Fibroblast of skin of left biceps (primary cell): ENCODE results near the gene GPANK1.

ENCODE experiments used
- DNase-seq, 2 experiments: peaks; one replicate each; pipeline ENCODE4 v3.0.0-alpha.2; 2013; ENCODE audit warnings: low read depth in 2 of 2

The GPANK1 gene

DNA sequence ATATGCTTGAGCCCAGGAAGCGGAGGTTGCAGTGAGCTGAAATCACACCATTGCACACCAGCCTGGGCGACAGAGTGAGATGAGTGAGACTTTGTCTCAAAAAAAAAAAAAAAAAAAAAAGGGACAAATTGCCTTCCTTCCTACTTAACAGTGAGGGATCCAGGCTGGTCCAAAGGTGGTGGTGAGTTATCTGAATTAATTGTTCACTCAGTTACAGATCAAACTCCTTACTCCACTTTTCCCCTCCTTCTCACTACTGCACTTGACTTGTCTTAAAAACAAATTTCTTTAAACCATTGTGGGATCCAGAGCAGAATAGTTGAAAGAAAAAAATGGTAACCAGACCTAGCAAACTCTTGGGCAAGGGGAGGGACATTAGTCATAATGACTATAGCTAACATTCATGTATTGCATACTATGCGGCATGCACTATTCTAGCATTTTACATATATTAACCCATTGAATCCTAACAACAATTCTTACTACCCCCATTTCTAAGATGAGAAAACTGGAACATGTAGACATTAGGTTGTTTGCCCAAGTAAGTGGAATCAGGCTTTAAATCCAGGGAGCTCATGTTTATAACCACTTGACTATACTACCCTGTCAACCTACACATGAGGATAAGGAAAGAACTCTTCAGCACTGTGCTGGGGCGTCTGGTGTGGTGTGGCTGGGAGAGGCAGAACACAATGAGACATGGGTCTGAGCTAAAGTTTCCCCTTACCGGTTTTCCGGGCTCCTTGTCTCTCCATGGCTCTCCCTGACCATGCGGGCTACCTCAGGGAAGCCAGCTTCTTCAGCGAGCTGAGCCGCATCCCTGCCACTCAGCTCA, 1.5 kb downstream of the GPANK1 start:
- no peak for DNase-seq

DNA sequence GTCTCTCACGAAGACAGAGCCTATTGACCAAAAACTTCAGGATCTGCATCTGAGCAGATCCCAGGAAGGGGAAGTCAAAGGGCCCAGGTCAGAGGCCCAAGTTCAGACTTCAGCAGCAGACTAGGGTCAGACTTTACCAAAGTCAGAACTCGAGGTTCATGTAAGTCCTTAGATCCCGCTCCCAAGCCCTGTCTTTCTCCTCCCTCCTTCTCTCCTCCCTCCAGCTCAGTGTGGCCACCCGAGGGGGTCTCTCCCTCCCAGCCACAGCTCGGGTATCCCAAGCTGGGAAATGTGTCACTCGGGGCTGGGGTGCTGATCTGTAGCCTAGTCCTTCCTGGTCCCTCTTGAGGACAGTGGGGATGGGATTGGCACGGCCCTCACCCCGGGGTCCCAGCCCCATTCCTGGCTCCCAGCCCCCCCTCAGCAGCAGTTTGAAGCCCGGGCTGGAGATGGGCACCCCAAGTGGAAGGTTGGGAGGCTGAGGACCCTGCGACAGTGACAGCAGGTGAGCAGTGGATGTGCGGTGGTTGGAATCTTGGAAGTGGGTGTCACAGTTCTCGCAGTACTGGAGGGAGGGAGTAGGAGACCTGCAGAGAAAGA, 2.6 kb downstream of the GPANK1 start:
- DNase-seq: no peak

DNA sequence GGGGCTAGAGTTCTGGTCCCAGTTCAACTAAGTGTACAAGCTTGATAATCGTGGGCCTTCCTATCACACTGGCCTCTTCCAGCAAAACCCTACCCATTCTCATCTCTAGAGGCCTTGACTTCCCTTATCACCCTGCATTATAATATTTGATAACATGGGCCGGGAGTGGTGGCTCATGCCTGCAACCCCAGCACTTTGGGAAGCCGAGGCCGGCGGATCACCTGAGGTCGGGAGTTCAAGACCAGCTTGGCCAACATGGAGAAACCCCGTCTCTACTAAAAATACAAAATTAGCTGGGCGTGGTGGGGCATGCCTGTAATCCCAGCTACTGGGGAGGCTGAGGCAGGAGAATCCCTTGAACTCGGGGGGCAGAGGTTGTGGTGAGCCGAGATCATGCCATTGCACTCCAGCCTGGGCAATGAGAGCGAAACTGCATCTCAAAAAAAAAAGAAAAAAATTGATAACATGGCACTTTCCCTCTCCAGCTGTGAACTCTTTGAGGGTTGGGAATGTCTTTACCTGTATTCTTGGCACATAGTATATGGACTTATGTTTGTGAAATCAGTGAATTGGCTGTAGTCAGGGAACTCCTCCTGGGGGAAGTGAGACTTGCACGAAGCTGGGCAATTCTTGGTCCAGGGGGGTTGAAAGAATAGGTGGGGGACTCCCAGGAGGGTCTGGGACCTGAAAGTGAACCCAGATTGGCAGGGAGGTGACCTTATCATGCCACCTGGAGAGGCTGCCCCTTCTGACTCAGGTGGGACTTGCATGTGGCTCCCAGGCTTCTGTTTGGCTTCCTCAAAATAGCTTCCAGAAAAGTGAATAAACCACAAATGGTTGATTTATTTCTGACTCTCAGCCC, 3.3 kb downstream of the GPANK1 start:
- DNase-seq: no peak

- peak; percentile 37 to 42 for DNase-seq
Observed at GRCh38 chr6:31660381-31661261, 4.2 kb downstream of the GPANK1 start, which contains the start of gene C6orf47. TSS of gene C6orf47 (minus strand) at chr6:31660778. CDS start at chr6:31659947, 831 bp downstream.

- DNase-seq: no peak
Observed at GRCh38 chr6:31659649-31660380, 5.0 kb downstream of the GPANK1 start.

- no peak for DNase-seq
Observed at GRCh38 chr6:31658983-31659648, 5.7 kb downstream of the GPANK1 start.

GRCh38 chr6:31658158-31658688, 6.6 kb downstream of the GPANK1 start:
- DNase-seq: no peak

GRCh38 chr6:31657406-31658157, 7.2 kb downstream of the GPANK1 start:
- no peak for DNase-seq

- DNase-seq: no peak
Observed at GRCh38 chr6:31655349-31656237, 9.2 kb downstream of the GPANK1 start, which contains the start of gene APOM. TSS of gene APOM (plus strand) at chr6:31655894. CDS start at chr6:31655967, 73 bp downstream.

DNA sequence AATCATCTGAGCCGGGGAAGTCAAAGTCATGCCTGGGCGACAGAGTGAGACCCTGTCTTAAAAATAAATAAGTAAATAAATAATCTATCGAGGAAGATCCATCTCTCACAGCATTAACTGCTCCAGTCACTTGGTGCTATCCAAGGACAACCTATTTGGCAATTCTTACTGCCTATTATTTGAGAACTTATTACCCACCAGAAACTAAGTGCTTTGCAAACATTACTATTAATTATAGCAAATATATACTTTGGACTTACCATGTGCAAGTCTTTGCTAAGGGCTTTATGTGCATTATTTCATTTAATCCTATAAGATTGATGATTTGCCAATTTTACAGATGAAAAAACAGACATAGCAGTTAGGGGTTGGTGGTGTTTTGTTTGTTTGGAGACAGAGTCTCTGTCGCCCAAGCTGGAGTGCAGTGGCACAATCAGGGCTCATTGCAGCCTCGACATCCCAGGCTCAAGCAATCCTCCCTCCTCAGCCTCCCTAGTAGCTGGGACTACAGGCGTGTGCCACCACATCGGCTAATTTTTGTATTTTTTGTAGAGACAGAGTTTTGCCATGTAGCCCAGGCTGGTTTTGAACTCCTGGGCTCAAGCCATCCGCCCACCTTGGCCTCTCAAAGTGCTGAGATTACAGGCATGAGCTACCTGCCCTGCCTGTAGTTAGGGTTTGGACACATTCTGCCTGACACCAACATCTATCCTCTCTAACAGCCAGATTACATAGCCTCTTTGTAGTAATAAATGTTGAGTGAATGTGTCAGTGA, 10.0 kb downstream of the GPANK1 start:
- DNase-seq: no peak

GRCh38 chr6:31652925-31653724, 11.7 kb downstream of the GPANK1 start:
- DNase-seq: no peak

DNA sequence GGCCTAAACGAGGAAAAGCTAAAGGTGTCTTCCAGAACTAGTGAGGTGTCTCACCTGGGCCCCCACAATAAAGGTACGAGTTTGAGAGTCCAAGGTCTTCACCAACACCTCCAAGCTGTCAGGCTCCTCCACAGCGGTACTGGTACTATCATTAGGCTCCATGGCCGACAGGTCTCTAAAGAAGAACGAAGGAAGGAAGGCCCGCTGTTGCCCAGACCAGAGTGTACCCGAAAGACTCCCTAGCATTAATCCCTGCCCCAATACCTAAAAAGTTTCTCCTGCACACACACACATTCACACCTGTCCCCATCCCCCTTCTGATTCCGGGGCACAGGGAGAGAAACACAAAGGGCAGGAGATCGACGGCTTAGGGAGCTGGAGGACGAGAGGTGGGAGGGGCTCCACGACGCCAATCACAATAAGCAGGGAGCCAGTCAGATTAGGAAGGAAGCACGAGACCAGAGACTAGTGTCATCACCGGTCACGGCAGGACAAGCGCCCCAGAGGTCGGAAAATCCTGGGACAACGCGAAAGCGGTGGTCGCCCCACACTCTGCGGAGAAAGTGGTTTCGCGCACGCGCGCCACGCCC, 13.1 kb downstream of the GPANK1 start:
- no peak for DNase-seq

- no peak for DNase-seq
Observed at GRCh38 chr6:31645325-31645724, 19.5 kb downstream of the GPANK1 start.

GRCh38 chr6:31643818-31644454, 20.9 kb downstream of the GPANK1 start:
- DNase-seq: no peak

GRCh38 chr6:31642798-31643570, 21.8 kb downstream of the GPANK1 start:
- no peak for DNase-seq
